KOPT-K1 (cell line): ENCODE results near the gene NDUFV1.
"Not testable (repeated sequence)": the region's sequence is repeated elsewhere in the genome, so short reads cannot be mapped to it uniquely, and the experiment has no call there.

Experiments
- H3K27ac ChIP-seq: fragments of 200-600 bp; sonication (generic); 2 replicates; pipeline ENCODE4 v1.5.1; 2016; ENCODE audit warnings: antibody characterized with exemption, mild to moderate bottlenecking, low read depth, low read length; ENCODE audit not compliant: poor library complexity, severe bottlenecking
- H3K36me3 ChIP-seq: fragments of 200-600 bp; sonication (generic); 2 replicates; pipeline ENCODE4 v1.5.1; 2017; ENCODE audit warnings: antibody characterized with exemption, mild to moderate bottlenecking, low read length, moderate library complexity; ENCODE audit not compliant: insufficient read depth
- H3K9me3 ChIP-seq: fragments of 200-600 bp; sonication (generic); 2 replicates; pipeline ENCODE4 v1.5.1; 2017; ENCODE audit warnings: antibody characterized with exemption, low read length, mild to moderate bottlenecking; ENCODE audit not compliant: insufficient read depth, poor library complexity, severe bottlenecking

The NDUFV1 gene

GRCh38 chr11:67657300-67657699 is 50.6 kb downstream of the NDUFV1 start:
- H3K27ac ChIP-seq: no peak overlapping the region
- H3K9me3 ChIP-seq: peaks cover 14% of the 10 kb centered on the region
- H3K36me3 ChIP-seq: no peaks in the 10 kb centered on the region

GRCh38 chr11:67659651-67660165 is 53.0 kb downstream of the NDUFV1 start:
- H3K27ac ChIP-seq, H3K36me3 ChIP-seq: not testable (repeated sequence)
- peaks cover 14% of the 10 kb centered on the region for H3K9me3 ChIP-seq

- not testable (repeated sequence) for H3K36me3 ChIP-seq, H3K9me3 ChIP-seq, H3K27ac ChIP-seq
Measured at GRCh38 chr11:67660752-67661151, 54.0 kb downstream of the NDUFV1 start.
